Lower leg skin (tissue), 3 donors: ENCODE measurements around the gene EPHB2.

ENCODE experiments used
- POLR2A ChIP-seq, 2 donors: fragments of 450-650 bp; IDR thresholded peaks; one replicate each; pipeline ENCODE4 v1.6.1; 2016 to 2017; ENCODE audit warnings: antibody characterized with exemption in 2 of 2, mild to moderate bottlenecking in 1 of 2, moderate library complexity in 1 of 2
- TF ChIP-seq, protein P1 (sequence below), 3 donors: fragments of 450-650 bp; IDR thresholded peaks; one replicate each; pipeline ENCODE4 v1.5.1; 2016; ENCODE audit warnings: antibody characterized with exemption in 3 of 3, mild to moderate bottlenecking in 3 of 3, moderate library complexity in 2 of 3

DNA sequence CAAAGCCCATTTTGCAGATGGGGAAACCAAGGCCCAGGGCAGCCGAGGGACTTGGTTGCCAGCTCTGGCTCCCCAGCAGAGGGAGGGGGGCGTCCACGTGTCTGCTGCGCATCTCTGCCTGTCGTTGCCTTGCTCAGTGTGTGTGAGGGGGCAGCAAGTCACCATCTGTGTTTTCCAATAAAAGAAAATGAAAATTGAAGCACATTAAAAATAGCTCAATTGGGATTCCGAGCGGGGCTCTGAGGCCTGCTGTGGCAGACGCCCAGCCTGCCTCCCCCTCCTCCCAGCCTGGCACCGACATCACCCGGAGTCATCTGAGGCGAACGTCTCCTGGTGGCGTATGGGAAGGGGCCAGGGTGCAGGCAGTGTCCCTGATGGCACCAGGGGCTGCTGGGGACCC, 51.2 kb downstream of the EPHB2 start:
- TF ChIP-seq, protein P1, sequence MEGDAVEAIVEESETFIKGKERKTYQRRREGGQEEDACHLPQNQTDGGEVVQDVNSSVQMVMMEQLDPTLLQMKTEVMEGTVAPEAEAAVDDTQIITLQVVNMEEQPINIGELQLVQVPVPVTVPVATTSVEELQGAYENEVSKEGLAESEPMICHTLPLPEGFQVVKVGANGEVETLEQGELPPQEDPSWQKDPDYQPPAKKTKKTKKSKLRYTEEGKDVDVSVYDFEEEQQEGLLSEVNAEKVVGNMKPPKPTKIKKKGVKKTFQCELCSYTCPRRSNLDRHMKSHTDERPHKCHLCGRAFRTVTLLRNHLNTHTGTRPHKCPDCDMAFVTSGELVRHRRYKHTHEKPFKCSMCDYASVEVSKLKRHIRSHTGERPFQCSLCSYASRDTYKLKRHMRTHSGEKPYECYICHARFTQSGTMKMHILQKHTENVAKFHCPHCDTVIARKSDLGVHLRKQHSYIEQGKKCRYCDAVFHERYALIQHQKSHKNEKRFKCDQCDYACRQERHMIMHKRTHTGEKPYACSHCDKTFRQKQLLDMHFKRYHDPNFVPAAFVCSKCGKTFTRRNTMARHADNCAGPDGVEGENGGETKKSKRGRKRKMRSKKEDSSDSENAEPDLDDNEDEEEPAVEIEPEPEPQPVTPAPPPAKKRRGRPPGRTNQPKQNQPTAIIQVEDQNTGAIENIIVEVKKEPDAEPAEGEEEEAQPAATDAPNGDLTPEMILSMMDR (IDR thresholded peaks at IDR 0.05): no peak
- no peak for TF ChIP-seq POLR2A (IDR thresholded peaks at IDR 0.05)
